ENCODE data around the gene ERF.

Gene ERF

GRCh38 chr19:42288387-42288786 lies 33.5 kb upstream of the ERF start:
- CTCF ChIA-PET: interaction anchor here (0.8 to 4.7 kb wide), 4 partner anchors 9 to 44 kb away, joined by 3 to 20 read pairs (median 6); partner anchors contain the start of genes PAFAH1B3 and PRR19
- TF ChIP-seq CTCF (IDR thresholded peaks at IDR 0.05; ENCODE audit: control extremely low read depth, extremely low read depth, low read depth, missing control alignments): no peak
- no peak for DNase-seq (ENCODE audit: extremely low spot score)
- POLR2A ChIA-PET: no interaction called here

GRCh38 chr19:42287827-42288107 lies 32.8 kb upstream of the ERF start:
- no peak for TF ChIP-seq CTCF (IDR thresholded peaks at IDR 0.05; ENCODE audit: control extremely low read depth, extremely low read depth, low read depth, missing control alignments)
- POLR2A ChIA-PET: no interaction called here
- CTCF ChIA-PET: interaction anchor here (1.1 to 4.7 kb wide), 4 partner anchors 8 to 178 kb away, joined by 3 to 20 read pairs (median 6); partner anchors contain the start of genes PAFAH1B3 and PRR19
- DNase-seq (ENCODE audit: extremely low spot score): no peak

- POLR2A ChIA-PET: no interaction called here
- CTCF ChIA-PET: interaction anchor here (1.3 to 4.7 kb wide), 2 partner anchors 10 to 178 kb away, joined by 4 to 20 read pairs; no protein-coding TSS in a partner anchor
- DNase-seq (ENCODE audit: extremely low spot score): no peak
- TF ChIP-seq CTCF (IDR thresholded peaks at IDR 0.05; ENCODE audit: control extremely low read depth, extremely low read depth, low read depth, missing control alignments): no peak
Observed at GRCh38 chr19:42287017-42287826, 32.3 kb upstream of the ERF start.

- no peak for DNase-seq (ENCODE audit: extremely low spot score)
- ChIA-PET CTCF (interaction anchor here (1.3 to 4.7 kb wide), 2 partner anchors 11 to 177 kb away, joined by 4 to 20 read pairs; no protein-coding TSS in a partner anchor), POLR2A (no interaction called here)
- TF ChIP-seq CTCF (IDR thresholded peaks at IDR 0.05; ENCODE audit: control extremely low read depth, extremely low read depth, low read depth, missing control alignments): no peak
Observed at GRCh38 chr19:42286349-42287016, 31.6 kb upstream of the ERF start.

- POLR2A ChIA-PET: no interaction called here
- DNase-seq (ENCODE audit: extremely low spot score): no peak
- CTCF ChIA-PET: interaction anchor here (1.3 to 4.7 kb wide), 2 partner anchors 11 to 178 kb away, joined by 7 to 20 read pairs; no protein-coding TSS in a partner anchor
- TF ChIP-seq CTCF (IDR thresholded peaks at IDR 0.05; ENCODE audit: control extremely low read depth, extremely low read depth, low read depth, missing control alignments): no peak
Observed at GRCh38 chr19:42285988-42286348, 31.0 kb upstream of the ERF start.

- TF ChIP-seq CTCF (IDR thresholded peaks at IDR 0.05; ENCODE audit: control extremely low read depth, extremely low read depth, low read depth, missing control alignments): no peak
- POLR2A ChIA-PET: no interaction called here
- CTCF ChIA-PET: interaction anchor here (0.8 to 4.7 kb wide), 4 partner anchors 12 to 177 kb away, joined by 3 to 20 read pairs (median 6); partner anchors contain the start of gene GSK3A
- DNase-seq (ENCODE audit: extremely low spot score): no peak
Observed at GRCh38 chr19:42285541-42285941, 30.6 kb upstream of the ERF start.
